Activated T-helper 1 cell treated with anti-CD3 and anti-CD28 coated beads, Interleukin-12 subunit alpha, Interleukin-12 subunit beta, Interleukin-2, Interleukin-4 antibody, amounts not matched to agents 30 ng/mL and 10 ng/mL and 1 ng/mL, durations not matched to agents 14 hours and 24 hours and 36 hours (primary cell): Measurements from ENCODE around the gene NELL1. TPM values are rescaled to one million over a fixed set of nuclear protein-coding genes. Genes with fewer than 3 reads are reported as not detected.

ENCODE experiments used
- DNase-seq: peaks from one replicate; pipeline ENCODE4 v3.0.0; 2021; ENCODE audit warnings: low spot score
- H3K27ac Mint-ChIP-seq: one replicate; pipeline ENCODE4 v1.8.0; 2021; ENCODE audit warnings: mild to moderate bottlenecking, mixed read lengths
- H3K27me3 Mint-ChIP-seq: one replicate; pipeline ENCODE4 v1.8.0; 2022; ENCODE audit warnings: mild to moderate bottlenecking, moderate library complexity, mixed read lengths; ENCODE audit not compliant: insufficient read depth
- H3K36me3 Mint-ChIP-seq: one replicate; pipeline ENCODE4 v1.8.0; 2021; ENCODE audit warnings: low read depth, mixed read lengths
- H3K4me1 Mint-ChIP-seq: one replicate; pipeline ENCODE4 v1.8.0; 2021; ENCODE audit warnings: low read depth, mixed read lengths
- H3K4me3 Mint-ChIP-seq: one replicate; pipeline ENCODE4 v1.8.0; 2021; ENCODE audit warnings: mild to moderate bottlenecking, moderate library complexity, mixed read lengths
- H3K9me3 Mint-ChIP-seq: one replicate; pipeline ENCODE4 v1.8.0; 2021; ENCODE audit warnings: mixed read lengths
- intact Hi-C: fragments of 100-400 bp; cut with micrococcal nuclease; formaldehyde crosslinking; loops from one replicate; pipeline ENCODE4 v1.15.1; 2024
- total RNA-seq: library from RNA; stranded (reverse); gene quantifications from 2 replicates; pipeline ENCODE4 v1.2.3, GENCODE V29; 2022

The NELL1 gene
- total RNA-seq, 1 donor from 2014 or later: not detected

- no peak for DNase-seq
- intact Hi-C loops: no loop called here
- Mint-ChIP-seq H3K36me3 (no peaks in the 10 kb centered on the region), H3K27me3 (no peaks in the 10 kb centered on the region), H3K9me3 (no peaks in the 10 kb centered on the region), H3K4me3 (no peak overlapping the region), H3K4me1 (no peaks in the 10 kb centered on the region), H3K27ac (no peak overlapping the region)
These were observed 70.2 kb downstream of the NELL1 start for GRCh38 chr11:20739577-20739976.

DNA sequence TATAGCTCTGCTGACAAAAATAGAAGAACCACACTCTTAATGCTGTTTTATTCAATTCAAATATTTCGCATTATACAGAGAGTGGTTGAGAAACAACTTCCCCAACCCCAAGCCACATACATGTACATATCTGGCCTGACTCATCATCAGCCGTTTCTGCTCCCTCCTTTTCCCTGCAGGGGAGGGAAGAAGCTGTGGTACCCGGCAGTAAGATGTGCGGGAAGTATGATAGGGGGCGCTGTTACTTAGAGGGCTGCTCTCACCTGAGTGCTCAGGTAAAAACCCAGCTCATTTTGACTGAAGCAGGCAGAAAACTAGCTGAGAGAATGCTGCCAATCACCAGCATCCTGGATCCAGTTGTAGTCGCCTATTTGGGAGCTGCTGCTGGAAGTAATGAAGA, 85.5 kb downstream of the NELL1 start:
- H3K27ac Mint-ChIP-seq: no peak overlapping the region
- H3K27me3 Mint-ChIP-seq: no peaks in the 10 kb centered on the region
- intact Hi-C loops: no loop called here

GRCh38 chr11:20759541-20759940, 90.2 kb downstream of the NELL1 start:
- intact Hi-C loops: no loop called here
- H3K4me1 Mint-ChIP-seq: no peaks in the 10 kb centered on the region
- no peaks in the 10 kb centered on the region for H3K9me3 Mint-ChIP-seq
- H3K4me3 Mint-ChIP-seq: no peak overlapping the region
- no peak for DNase-seq
- H3K36me3 Mint-ChIP-seq: no peaks in the 10 kb centered on the region
- no peak overlapping the region for H3K27ac Mint-ChIP-seq
- H3K27me3 Mint-ChIP-seq: no peaks in the 10 kb centered on the region

More for the DNA sequence above, 85.5 kb downstream of the NELL1 start:
- DNase-seq: no peak
- Mint-ChIP-seq H3K36me3 (no peaks in the 10 kb centered on the region), H3K4me3 (no peak overlapping the region), H3K9me3 (no peaks in the 10 kb centered on the region), H3K4me1 (no peaks in the 10 kb centered on the region)

DNA sequence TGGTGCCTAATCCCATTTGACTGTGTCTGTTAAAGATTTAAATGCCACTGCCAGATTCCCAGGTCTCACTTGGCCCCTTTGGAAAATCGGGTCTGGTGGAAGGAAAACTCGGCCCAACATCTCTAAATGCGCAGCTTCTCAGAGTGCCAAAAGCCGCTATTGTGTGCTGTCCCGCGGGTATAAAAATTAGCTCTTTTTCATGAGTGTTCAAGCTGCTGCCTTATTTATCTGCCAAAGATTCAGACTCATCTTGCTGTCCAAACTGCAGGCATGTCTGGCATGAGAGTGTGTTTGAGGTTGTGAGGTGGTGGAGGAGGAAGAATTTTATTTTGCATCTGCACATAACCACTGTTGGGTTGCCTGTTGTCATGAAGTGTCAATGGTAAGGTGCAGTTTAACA, 91.4 kb downstream of the NELL1 start:
- intact Hi-C loops: no loop called here
- H3K4me1 Mint-ChIP-seq: no peaks in the 10 kb centered on the region
- H3K4me3 Mint-ChIP-seq: no peak overlapping the region
- H3K27me3 Mint-ChIP-seq: no peaks in the 10 kb centered on the region
- H3K27ac Mint-ChIP-seq: no peak overlapping the region
- DNase-seq: no peak
- H3K36me3 Mint-ChIP-seq: no peaks in the 10 kb centered on the region
- H3K9me3 Mint-ChIP-seq: no peaks in the 10 kb centered on the region

GRCh38 chr11:20762116-20762844, 92.9 kb downstream of the NELL1 start:
- intact Hi-C loops: no loop called here
- Mint-ChIP-seq H3K27me3 (no peaks in the 10 kb centered on the region), H3K4me3 (no peak overlapping the region), H3K36me3 (no peaks in the 10 kb centered on the region), H3K4me1 (no peaks in the 10 kb centered on the region), H3K9me3 (no peaks in the 10 kb centered on the region), H3K27ac (no peak overlapping the region)
- no peak for DNase-seq

DNA sequence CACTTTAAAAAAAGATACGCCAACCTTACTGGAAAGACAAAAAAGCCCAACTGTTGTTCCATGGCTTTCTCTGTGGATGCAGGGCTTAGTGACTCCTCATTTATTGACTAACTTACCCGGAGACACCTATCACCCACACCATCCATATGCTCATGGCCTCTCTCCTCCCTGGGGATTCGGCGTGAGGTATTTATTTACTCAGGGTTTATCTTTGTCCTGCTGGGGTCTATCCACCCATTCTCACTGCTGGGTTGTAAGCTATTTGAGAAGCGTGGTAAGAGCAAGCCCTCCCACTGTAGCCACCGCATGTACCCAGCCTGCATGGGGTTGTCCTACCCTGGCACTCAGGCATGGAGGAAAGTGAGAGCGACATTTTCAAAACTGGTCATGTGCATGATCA, 93.6 kb downstream of the NELL1 start:
- H3K4me1 Mint-ChIP-seq: no peaks in the 10 kb centered on the region
- no peak for DNase-seq
- H3K27ac Mint-ChIP-seq: no peak overlapping the region
- H3K27me3 Mint-ChIP-seq: no peaks in the 10 kb centered on the region
- H3K9me3 Mint-ChIP-seq: no peaks in the 10 kb centered on the region
- intact Hi-C loops: no loop called here
- H3K4me3 Mint-ChIP-seq: no peak overlapping the region
- no peaks in the 10 kb centered on the region for H3K36me3 Mint-ChIP-seq

DNA sequence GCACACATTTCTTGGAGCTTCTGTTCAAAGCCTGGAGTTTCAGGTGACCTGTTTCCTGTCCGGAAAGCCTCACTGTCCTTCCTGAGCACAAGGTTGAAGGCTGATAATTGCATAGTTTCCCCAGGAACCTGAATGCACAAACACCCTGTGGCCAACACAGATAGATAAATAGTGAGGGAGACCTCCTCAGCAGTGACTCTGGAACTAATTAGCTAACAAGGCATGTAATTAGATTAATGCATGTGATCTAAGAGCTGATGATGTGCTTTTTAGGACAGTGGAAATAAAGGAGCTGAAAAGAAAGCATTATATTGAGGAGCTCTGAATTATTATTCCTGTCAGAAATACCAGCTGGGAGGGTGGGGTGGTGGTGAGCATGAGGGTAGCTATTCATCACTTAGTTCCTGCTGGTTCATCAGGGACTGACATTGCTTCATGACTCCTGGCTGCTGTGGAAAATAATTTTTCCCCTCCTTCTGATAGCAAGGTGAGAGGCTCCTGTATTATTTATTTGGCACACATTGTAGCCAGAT, 101.1 kb downstream of the NELL1 start:
- Mint-ChIP-seq H3K27me3 (no peaks in the 10 kb centered on the region), H3K27ac (no peak overlapping the region), H3K36me3 (no peaks in the 10 kb centered on the region), H3K9me3 (no peaks in the 10 kb centered on the region), H3K4me3 (no peak overlapping the region), H3K4me1 (no peaks in the 10 kb centered on the region)
- intact Hi-C loops: no loop called here
- no peak for DNase-seq

- H3K4me1 Mint-ChIP-seq: no peaks in the 10 kb centered on the region
- no peaks in the 10 kb centered on the region for H3K9me3 Mint-ChIP-seq
- H3K36me3 Mint-ChIP-seq: no peaks in the 10 kb centered on the region
- H3K4me3 Mint-ChIP-seq: no peak overlapping the region
- H3K27ac Mint-ChIP-seq: no peak overlapping the region
- no peaks in the 10 kb centered on the region for H3K27me3 Mint-ChIP-seq
- intact Hi-C loops: no loop called here
- no peak for DNase-seq
These were observed 101.6 kb downstream of the NELL1 start for GRCh38 chr11:20771026-20771425.

DNA sequence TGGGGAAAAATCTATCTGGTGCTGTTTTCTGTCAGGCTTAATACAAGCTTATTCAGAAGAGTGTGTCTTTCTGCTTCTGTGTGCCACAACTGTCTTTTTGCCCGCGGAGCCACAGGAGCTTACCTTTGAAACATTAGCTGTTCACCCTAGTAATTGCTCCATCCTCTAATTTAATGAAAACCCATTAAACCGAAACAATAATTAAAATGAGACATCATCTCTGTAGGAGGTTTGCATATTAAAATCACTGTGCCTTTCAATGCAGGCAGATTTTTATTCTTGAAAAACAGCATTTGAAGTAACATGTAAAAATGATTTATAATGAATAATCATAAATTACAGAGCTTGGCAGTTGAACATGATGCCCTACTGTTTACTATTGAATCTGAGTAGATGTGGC, 102.3 kb downstream of the NELL1 start:
- intact Hi-C loops: no loop called here
- no peaks in the 10 kb centered on the region for H3K27me3 Mint-ChIP-seq
- DNase-seq: no peak
- no peak overlapping the region for H3K4me3 Mint-ChIP-seq
- H3K27ac Mint-ChIP-seq: no peak overlapping the region
- H3K9me3 Mint-ChIP-seq: no peaks in the 10 kb centered on the region
- no peaks in the 10 kb centered on the region for H3K4me1 Mint-ChIP-seq
- no peaks in the 10 kb centered on the region for H3K36me3 Mint-ChIP-seq

GRCh38 chr11:20775331-20775730, 105.9 kb downstream of the NELL1 start:
- no peak overlapping the region for H3K4me3 Mint-ChIP-seq
- no peak overlapping the region for H3K27ac Mint-ChIP-seq
- H3K9me3 Mint-ChIP-seq: no peaks in the 10 kb centered on the region
- H3K4me1 Mint-ChIP-seq: no peaks in the 10 kb centered on the region
- no peak for DNase-seq
- no peaks in the 10 kb centered on the region for H3K36me3 Mint-ChIP-seq
- H3K27me3 Mint-ChIP-seq: no peaks in the 10 kb centered on the region
- intact Hi-C loops: no loop called here

- intact Hi-C loops: no loop called here
- H3K4me3 Mint-ChIP-seq: no peak overlapping the region
- H3K9me3 Mint-ChIP-seq: no peaks in the 10 kb centered on the region
- no peaks in the 10 kb centered on the region for H3K36me3 Mint-ChIP-seq
- H3K27me3 Mint-ChIP-seq: no peaks in the 10 kb centered on the region
- no peaks in the 10 kb centered on the region for H3K4me1 Mint-ChIP-seq
- no peak overlapping the region for H3K27ac Mint-ChIP-seq
- DNase-seq: no peak
These were observed 113.4 kb downstream of the NELL1 start for GRCh38 chr11:20782775-20783174.

DNA sequence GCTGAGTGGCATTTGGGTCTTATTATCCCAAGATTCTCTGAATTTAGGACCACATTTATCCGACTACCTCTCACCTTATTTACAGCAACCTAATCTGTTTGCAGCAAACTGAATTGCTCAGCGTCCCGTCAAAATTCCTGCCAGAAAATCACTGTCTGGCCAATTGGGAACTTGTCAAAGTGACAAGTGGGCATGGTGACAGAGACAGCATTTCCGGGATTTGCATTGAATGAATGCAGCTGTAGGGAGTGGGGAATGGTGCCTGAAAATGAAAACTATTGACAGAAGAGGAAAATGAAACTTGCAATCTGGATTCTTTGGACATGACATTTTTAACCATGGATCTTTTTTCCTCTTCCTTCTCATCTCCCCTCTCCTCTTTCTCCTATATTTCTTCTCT, 113.8 kb downstream of the NELL1 start:
- no peaks in the 10 kb centered on the region for H3K27me3 Mint-ChIP-seq
- H3K4me1 Mint-ChIP-seq: no peaks in the 10 kb centered on the region
- H3K36me3 Mint-ChIP-seq: no peaks in the 10 kb centered on the region
- no peak for DNase-seq
- H3K9me3 Mint-ChIP-seq: no peaks in the 10 kb centered on the region
- intact Hi-C loops: no loop called here
- no peak overlapping the region for H3K27ac Mint-ChIP-seq
- H3K4me3 Mint-ChIP-seq: no peak overlapping the region

DNA sequence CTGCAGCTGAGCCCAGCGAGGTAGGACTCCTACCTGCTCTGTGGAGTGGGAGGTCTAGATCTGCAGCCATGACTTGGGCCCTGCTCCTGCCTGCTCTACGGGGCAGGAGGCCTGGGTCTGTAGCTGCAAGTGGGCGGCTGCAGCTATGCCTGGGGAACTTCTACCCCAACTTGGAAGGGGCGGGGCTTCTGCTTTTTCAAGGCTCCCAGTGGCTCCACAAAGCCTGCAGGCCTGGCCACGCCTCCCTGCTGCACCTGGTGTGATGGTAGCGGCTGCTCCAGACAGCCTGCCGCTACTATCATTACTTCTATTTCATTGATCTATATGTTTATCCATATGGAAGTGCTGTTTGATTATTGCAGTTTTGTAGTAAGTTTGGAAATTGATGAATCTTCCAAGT, 121.2 kb downstream of the NELL1 start:
- H3K9me3 Mint-ChIP-seq: no peaks in the 10 kb centered on the region
- H3K4me3 Mint-ChIP-seq: no peak overlapping the region
- no peak overlapping the region for H3K27ac Mint-ChIP-seq
- intact Hi-C loops: no loop called here
- H3K4me1 Mint-ChIP-seq: no peaks in the 10 kb centered on the region
- DNase-seq: no peak
- no peaks in the 10 kb centered on the region for H3K36me3 Mint-ChIP-seq
- H3K27me3 Mint-ChIP-seq: no peaks in the 10 kb centered on the region

- intact Hi-C loops: no loop called here
- peaks cover 6% of the 10 kb centered on the region for H3K9me3 Mint-ChIP-seq
- no peak overlapping the region for H3K4me3 Mint-ChIP-seq
- no peak overlapping the region for H3K27ac Mint-ChIP-seq
- H3K4me1 Mint-ChIP-seq: no peaks in the 10 kb centered on the region
- no peaks in the 10 kb centered on the region for H3K27me3 Mint-ChIP-seq
- DNase-seq: no peak
- H3K36me3 Mint-ChIP-seq: no peaks in the 10 kb centered on the region
These were observed 125.6 kb downstream of the NELL1 start for GRCh38 chr11:20795005-20795404.
